ENCODE measurements around the gene POU4F1.

DNA sequence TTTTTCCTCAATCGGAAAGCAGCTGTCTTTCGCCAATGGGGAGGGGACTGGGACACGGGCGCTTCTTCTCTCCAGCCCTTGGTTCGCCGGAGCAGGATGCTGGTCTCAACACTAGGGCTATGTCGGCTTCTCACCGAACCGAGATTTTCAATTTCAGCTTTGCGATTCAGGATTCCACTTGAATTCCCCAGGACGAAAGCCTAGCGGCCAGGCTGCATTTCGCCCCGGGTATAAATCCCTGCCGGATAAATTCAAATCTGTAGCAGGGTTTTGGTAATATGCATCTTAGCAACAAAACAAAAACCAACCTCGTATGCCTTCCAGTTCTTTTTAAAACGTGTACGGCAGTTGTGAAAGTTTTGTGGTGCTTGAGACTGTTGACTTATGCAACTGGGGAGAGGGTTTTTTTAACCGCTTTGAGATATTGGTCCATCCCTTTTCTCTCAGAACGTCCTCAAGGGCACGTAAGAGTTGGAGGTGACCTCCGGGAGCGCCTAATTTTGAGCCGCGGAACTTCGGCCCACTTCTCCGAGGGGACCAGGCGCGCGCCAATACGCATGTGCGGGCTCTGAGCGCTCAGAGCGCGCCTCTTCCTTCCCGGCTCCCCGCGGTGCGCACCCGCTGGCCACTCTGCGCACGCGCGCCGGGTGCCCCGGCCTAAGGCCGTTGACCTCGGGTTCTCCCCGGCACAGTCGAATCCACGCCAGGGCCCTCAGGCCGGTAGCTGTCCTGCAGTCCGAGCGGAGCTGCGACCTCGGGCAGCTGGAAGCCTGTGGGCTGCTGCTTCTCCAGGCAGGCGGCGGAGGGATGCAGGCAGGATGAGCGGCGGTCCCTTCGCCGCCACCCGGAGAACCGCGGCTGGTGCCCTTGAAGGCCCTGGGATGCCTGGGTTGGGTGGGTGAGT is 7.6 kb downstream of the POU4F1 start:
- TF ChIP-seq, protein P1, sequence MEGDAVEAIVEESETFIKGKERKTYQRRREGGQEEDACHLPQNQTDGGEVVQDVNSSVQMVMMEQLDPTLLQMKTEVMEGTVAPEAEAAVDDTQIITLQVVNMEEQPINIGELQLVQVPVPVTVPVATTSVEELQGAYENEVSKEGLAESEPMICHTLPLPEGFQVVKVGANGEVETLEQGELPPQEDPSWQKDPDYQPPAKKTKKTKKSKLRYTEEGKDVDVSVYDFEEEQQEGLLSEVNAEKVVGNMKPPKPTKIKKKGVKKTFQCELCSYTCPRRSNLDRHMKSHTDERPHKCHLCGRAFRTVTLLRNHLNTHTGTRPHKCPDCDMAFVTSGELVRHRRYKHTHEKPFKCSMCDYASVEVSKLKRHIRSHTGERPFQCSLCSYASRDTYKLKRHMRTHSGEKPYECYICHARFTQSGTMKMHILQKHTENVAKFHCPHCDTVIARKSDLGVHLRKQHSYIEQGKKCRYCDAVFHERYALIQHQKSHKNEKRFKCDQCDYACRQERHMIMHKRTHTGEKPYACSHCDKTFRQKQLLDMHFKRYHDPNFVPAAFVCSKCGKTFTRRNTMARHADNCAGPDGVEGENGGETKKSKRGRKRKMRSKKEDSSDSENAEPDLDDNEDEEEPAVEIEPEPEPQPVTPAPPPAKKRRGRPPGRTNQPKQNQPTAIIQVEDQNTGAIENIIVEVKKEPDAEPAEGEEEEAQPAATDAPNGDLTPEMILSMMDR (IDR thresholded peaks at IDR 0.05 in 8 of 11, conservative IDR thresholded peaks at IDR 0.05 in 3 of 11) = no peak
- TF ChIP-seq POLR2A (IDR thresholded peaks at IDR 0.05) = no peak
